Neural progenitor cell (in vitro differentiated cells): ENCODE measurements around the gene CBR3. TPM values are rescaled to one million over a fixed set of nuclear protein-coding genes. Genes with fewer than 3 reads are reported as not detected.

Experiments used
- DNase-seq: peaks from one replicate; pipeline ENCODE4 v3.0.0-alpha.2; 2016; ENCODE audit warnings: low spot score
- H2AFZ ChIP-seq: fragments of 200-600 bp; sonication (generic); replicated peaks from 2 replicates; pipeline ENCODE4 v1.6.1; 2016; ENCODE audit warnings: antibody characterized with exemption
- H3F3A ChIP-seq: fragments of 200-600 bp; sonication (generic); 2 replicates; pipeline ENCODE4 v1.6.1; 2016; ENCODE audit warnings: antibody characterized with exemption, low read depth
- H3K27ac ChIP-seq: fragments of 200-600 bp; sonication (generic); 2 replicates; pipeline ENCODE4 v1.5.1; 2016; ENCODE audit warnings: mild to moderate bottlenecking
- H3K27me3 ChIP-seq: fragments of 200-600 bp; sonication (generic); 2 replicates; pipeline ENCODE4 v1.6.1; 2016; ENCODE audit warnings: mild to moderate bottlenecking, moderate library complexity
- H3K36me3 ChIP-seq: fragments of 200-600 bp; sonication (generic); 2 replicates; pipeline ENCODE4 v1.5.1; 2016
- H3K4me1 ChIP-seq: fragments of 200-600 bp; sonication (generic); 2 replicates; pipeline ENCODE4 v1.6.1; 2016; ENCODE audit warnings: mixed run types
- H3K4me2 ChIP-seq: fragments of 200-600 bp; sonication (generic); 2 replicates; pipeline ENCODE4 v1.6.1; 2016
- H3K4me3 ChIP-seq: fragments of 200-600 bp; sonication (generic); 2 replicates; pipeline ENCODE4 v1.5.1; 2016
- H3K79me2 ChIP-seq: fragments of 200-600 bp; sonication (generic); 2 replicates; pipeline ENCODE4 v1.6.1; 2016; ENCODE audit warnings: low read depth
- H3K9ac ChIP-seq: fragments of 200-600 bp; sonication (generic); 2 replicates; pipeline ENCODE4 v1.6.1; 2016
- H3K9me3 ChIP-seq: fragments of 200-600 bp; sonication (generic); 2 replicates; pipeline ENCODE4 v1.5.1; 2016; ENCODE audit warnings: low read depth
- H4K20me1 ChIP-seq: fragments of 200-600 bp; sonication (generic); 2 replicates; pipeline ENCODE4 v1.6.1; 2016; ENCODE audit warnings: low read depth
- H3K27ac Mint-ChIP-seq: 3 replicates; pipeline ENCODE4 v1.8.0; 2021; ENCODE audit warnings: mixed read lengths
- H3K27me3 Mint-ChIP-seq: 2 replicates; pipeline ENCODE4 v1.8.0; 2022; ENCODE audit warnings: low read depth, mild to moderate bottlenecking, inconsistent platforms, moderate library complexity, mixed read lengths; ENCODE audit not compliant: insufficient read depth
- H3K36me3 Mint-ChIP-seq: 3 replicates; pipeline ENCODE4 v1.8.0; 2021; ENCODE audit warnings: mixed read lengths
- H3K4me1 Mint-ChIP-seq: 3 replicates; pipeline ENCODE4 v1.8.0; 2021; ENCODE audit warnings: mixed read lengths
- H3K4me3 Mint-ChIP-seq: 3 replicates; pipeline ENCODE4 v1.8.0; 2021; ENCODE audit warnings: mild to moderate bottlenecking, moderate library complexity, mixed read lengths
- H3K9me3 Mint-ChIP-seq: 3 replicates; pipeline ENCODE4 v1.8.0; 2020; ENCODE audit warnings: mixed read lengths
- EZH2 ChIP-seq: fragments of 200-600 bp; sonication (generic); IDR thresholded peaks from 2 replicates; pipeline ENCODE4 v1.6.1; 2017; ENCODE audit warnings: antibody characterized with exemption, mild to moderate bottlenecking, moderate library complexity
- EZH2phosphoT487 ChIP-seq: fragments of 200-600 bp; sonication (generic); IDR thresholded peaks from 2 replicates; pipeline ENCODE4 v1.6.1; 2017; ENCODE audit warnings: antibody characterized with exemption
- total RNA-seq: library from RNA; depleted of rRNA; stranded (reverse); fragments of >200 nt; gene quantifications from 2 replicates; pipeline ENCODE4 v1.2.3, GENCODE V29; 2015; ENCODE audit warnings: low replicate concordance
- TF ChIP-seq, protein P1 (sequence below): fragments of 200-600 bp; sonication (generic); IDR thresholded peaks from 2 replicates; pipeline ENCODE4 v1.5.1; 2017; ENCODE audit warnings: antibody characterized with exemption, mild to moderate bottlenecking

Gene CBR3
- total RNA-seq, 1 donor from 2014 or later = not detected

DNA sequence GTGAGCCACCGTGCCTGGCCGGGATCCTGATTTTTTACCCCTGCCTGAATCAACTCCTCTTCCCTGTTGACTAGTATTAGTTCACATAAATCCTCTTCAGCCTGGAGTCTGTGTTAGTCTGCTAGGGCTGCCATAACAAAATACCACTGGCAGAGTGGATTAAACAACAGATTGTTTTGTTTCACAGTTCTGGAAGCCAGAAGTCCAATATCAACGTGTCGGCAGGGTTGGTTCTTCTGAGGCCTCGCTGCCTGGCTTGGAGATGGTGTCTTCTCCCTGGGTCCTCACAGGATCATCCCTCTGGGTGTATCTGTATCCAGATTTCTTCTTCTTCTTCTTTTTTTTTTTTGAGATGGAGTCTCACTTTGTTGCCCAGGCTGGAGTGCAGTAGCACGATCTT is 39.9 kb downstream of the CBR3 start:
- H3K27ac ChIP-seq = no peak overlapping the region
- H3K9me3 Mint-ChIP-seq = no peaks in the 10 kb centered on the region
- no peak overlapping the region for H3K4me2 ChIP-seq
- H3K4me3 Mint-ChIP-seq = no peak overlapping the region
- H3K4me1 Mint-ChIP-seq = peaks cover 6% of the 10 kb centered on the region
- H3K9ac ChIP-seq = no peak overlapping the region
- H4K20me1 ChIP-seq = peaks cover 2% of the 10 kb centered on the region
- no peak overlapping the region for H3K27ac Mint-ChIP-seq
- no peak for TF ChIP-seq EZH2phosphoT487
- no peak for TF ChIP-seq EZH2
- TF ChIP-seq, protein P1, sequence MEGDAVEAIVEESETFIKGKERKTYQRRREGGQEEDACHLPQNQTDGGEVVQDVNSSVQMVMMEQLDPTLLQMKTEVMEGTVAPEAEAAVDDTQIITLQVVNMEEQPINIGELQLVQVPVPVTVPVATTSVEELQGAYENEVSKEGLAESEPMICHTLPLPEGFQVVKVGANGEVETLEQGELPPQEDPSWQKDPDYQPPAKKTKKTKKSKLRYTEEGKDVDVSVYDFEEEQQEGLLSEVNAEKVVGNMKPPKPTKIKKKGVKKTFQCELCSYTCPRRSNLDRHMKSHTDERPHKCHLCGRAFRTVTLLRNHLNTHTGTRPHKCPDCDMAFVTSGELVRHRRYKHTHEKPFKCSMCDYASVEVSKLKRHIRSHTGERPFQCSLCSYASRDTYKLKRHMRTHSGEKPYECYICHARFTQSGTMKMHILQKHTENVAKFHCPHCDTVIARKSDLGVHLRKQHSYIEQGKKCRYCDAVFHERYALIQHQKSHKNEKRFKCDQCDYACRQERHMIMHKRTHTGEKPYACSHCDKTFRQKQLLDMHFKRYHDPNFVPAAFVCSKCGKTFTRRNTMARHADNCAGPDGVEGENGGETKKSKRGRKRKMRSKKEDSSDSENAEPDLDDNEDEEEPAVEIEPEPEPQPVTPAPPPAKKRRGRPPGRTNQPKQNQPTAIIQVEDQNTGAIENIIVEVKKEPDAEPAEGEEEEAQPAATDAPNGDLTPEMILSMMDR = no peak
- no peaks in the 10 kb centered on the region for H3K27me3 Mint-ChIP-seq
- no peaks in the 10 kb centered on the region for H3K79me2 ChIP-seq
- H2AFZ ChIP-seq = no peak overlapping the region
- no peak overlapping the region for H3K4me3 ChIP-seq
- DNase-seq = no peak
- no peaks in the 10 kb centered on the region for H3K36me3 ChIP-seq
- H3F3A ChIP-seq = no peaks in the 10 kb centered on the region
- H3K36me3 Mint-ChIP-seq = peaks cover 7% of the 10 kb centered on the region
- H3K9me3 ChIP-seq = no peaks in the 10 kb centered on the region
- H3K4me1 ChIP-seq = no peaks in the 10 kb centered on the region
- H3K27me3 ChIP-seq = no peaks in the 10 kb centered on the region

DNA sequence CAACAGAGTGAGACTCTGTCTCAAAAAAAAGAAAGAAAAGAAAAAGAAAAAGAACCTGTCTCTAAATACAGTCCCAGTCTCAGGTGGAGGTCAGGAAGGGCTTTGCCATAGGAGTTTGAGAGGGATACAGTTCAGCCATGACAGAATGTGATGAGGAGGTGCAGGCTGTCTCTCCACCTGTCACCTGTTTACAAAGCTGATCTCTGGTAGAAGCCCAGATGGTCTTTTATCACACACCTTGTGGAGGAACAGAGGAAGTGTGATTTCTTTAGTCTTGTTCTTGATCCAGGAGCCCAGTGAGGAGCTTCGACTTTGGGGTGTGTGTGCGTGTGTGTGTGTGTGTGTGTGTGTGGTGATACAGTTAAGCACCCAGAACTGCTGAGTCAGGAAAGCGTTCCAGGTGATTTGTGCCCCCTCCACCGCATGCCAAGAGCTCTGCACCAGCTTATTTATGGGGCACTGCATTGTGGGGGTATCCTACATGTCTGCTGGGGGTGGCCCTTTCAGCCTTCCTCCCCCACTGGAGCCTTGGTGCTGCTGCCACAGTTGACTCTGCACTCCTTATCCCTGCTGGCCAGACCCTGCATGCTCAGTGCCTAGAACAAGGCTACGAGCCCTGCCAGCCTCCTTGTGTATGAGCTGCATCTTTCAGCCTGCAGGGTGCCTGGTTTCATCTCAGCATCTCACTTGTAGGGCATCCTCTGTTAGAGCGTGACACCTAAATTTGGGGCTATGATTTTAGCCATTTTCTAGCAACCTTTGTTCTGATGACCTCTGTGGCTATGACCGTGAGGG is 41.1 kb downstream of the CBR3 start:
- no peak overlapping the region for H3K4me3 Mint-ChIP-seq

DNA sequence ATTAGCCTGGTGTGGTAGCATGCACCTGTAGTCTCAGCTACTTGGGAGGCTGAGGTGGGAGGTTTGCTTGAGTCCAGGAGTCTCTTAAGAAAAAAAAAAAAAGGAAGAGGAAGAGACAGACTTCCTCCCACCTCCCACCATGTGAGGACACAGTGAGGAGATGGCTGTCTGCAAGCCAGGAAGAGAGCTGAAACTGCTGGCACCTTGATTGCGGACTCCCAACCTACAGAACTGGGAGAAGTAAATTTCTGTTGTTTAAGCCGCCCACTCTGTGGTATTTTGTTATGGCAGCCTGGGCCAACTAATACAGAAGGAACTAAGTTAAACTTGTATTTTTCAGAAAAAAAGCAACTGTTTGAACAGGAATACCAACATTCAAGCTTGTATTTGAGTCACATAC is 43.5 kb downstream of the CBR3 start:
- no peak overlapping the region for H3K4me2 ChIP-seq
- no peaks in the 10 kb centered on the region for H3K27me3 ChIP-seq
- no peaks in the 10 kb centered on the region for H3K4me1 Mint-ChIP-seq
- no peak overlapping the region for H3K4me3 ChIP-seq
- H2AFZ ChIP-seq = no peak overlapping the region
- peaks cover 3% of the 10 kb centered on the region for H3K36me3 Mint-ChIP-seq
- TF ChIP-seq, protein P1 = no peak
- no peak for TF ChIP-seq EZH2
- TF ChIP-seq EZH2phosphoT487 = no peak
- no peaks in the 10 kb centered on the region for H3K79me2 ChIP-seq
- H3K27ac ChIP-seq = no peak overlapping the region
- no peaks in the 10 kb centered on the region for H3K9me3 Mint-ChIP-seq
- no peak overlapping the region for H3K9ac ChIP-seq
- no peaks in the 10 kb centered on the region for H3K36me3 ChIP-seq
- no peaks in the 10 kb centered on the region for H3K27me3 Mint-ChIP-seq
- no peaks in the 10 kb centered on the region for H3K9me3 ChIP-seq
- H3K27ac Mint-ChIP-seq = no peak overlapping the region
- H3K4me3 Mint-ChIP-seq = no peak overlapping the region
- H3F3A ChIP-seq = no peaks in the 10 kb centered on the region
- H3K4me1 ChIP-seq = no peaks in the 10 kb centered on the region
- no peaks in the 10 kb centered on the region for H4K20me1 ChIP-seq
- no peak for DNase-seq

More for the DNA sequence above, 41.1 kb downstream of the CBR3 start:
- Histone ChIP-seq H4K20me1 (peaks cover 2% of the 10 kb centered on the region), H3F3A (no peaks in the 10 kb centered on the region), H3K4me3 (no peak overlapping the region), H3K36me3 (no peaks in the 10 kb centered on the region), H3K4me1 (no peaks in the 10 kb centered on the region), H3K9me3 (no peaks in the 10 kb centered on the region), H2AFZ (no peak overlapping the region), H3K79me2 (no peaks in the 10 kb centered on the region), H3K27me3 (no peaks in the 10 kb centered on the region), H3K9ac (no peak overlapping the region), H3K4me2 (no peak overlapping the region), H3K27ac (no peak overlapping the region)
- no peaks in the 10 kb centered on the region for H3K9me3 Mint-ChIP-seq
- TF ChIP-seq EZH2 = no peak
- TF ChIP-seq, protein P1 = no peak
- TF ChIP-seq EZH2phosphoT487 = no peak
- H3K4me1 Mint-ChIP-seq = peaks cover 6% of the 10 kb centered on the region
- peaks cover 1% of the 10 kb centered on the region for H3K36me3 Mint-ChIP-seq
- no peaks in the 10 kb centered on the region for H3K27me3 Mint-ChIP-seq
- DNase-seq = no peak
- no peak overlapping the region for H3K27ac Mint-ChIP-seq
